Measurements from ENCODE around the gene PSMD8.

DNA sequence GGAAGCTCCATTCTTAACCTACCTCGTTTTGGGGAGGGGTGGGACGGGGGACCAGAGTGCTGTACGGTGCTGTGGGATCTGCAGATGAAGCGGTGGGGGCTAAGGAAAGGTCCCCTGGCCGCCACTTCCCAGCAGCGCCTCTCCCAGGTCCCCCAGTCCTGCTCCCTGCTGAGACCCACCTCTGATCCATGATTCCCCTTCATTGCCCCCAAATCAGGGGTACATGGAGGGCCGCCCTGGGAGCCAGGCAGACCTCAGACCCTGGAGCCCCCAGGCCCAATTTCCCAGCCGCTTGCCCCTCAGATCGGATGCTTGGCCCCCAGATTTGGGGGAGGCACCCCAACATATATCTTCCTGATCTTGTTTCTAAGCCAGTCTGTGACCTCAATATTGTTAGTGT lies 24.7 kb downstream of the PSMD8 start:
- TF ChIP-seq, protein P1, sequence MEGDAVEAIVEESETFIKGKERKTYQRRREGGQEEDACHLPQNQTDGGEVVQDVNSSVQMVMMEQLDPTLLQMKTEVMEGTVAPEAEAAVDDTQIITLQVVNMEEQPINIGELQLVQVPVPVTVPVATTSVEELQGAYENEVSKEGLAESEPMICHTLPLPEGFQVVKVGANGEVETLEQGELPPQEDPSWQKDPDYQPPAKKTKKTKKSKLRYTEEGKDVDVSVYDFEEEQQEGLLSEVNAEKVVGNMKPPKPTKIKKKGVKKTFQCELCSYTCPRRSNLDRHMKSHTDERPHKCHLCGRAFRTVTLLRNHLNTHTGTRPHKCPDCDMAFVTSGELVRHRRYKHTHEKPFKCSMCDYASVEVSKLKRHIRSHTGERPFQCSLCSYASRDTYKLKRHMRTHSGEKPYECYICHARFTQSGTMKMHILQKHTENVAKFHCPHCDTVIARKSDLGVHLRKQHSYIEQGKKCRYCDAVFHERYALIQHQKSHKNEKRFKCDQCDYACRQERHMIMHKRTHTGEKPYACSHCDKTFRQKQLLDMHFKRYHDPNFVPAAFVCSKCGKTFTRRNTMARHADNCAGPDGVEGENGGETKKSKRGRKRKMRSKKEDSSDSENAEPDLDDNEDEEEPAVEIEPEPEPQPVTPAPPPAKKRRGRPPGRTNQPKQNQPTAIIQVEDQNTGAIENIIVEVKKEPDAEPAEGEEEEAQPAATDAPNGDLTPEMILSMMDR (IDR thresholded peaks at IDR 0.05), result no peak
- no peak for TF ChIP-seq POLR2A (IDR thresholded peaks at IDR 0.05)

Data from body of pancreas (tissue), 4 donors.